Measurements from ENCODE around the gene CMTM4. TPM values are rescaled to one million over a fixed set of nuclear protein-coding genes. Genes with fewer than 3 reads are reported as not detected.
"Not testable (repeated sequence)": the region's sequence is repeated elsewhere in the genome, so short reads cannot be mapped to it uniquely, and the experiment has no call there.

Gene CMTM4
- total RNA-seq, 1 experiment from 2014 or later: 14.3 TPM

- in situ Hi-C loops (cut with HindIII; ENCODE audit: low pct_unique_long_range_greater_than_20kb, low sequenced_read_pairs): no loop called here
- peak; percentile 24 for DNase-seq (ENCODE audit: low read depth)
Measured at GRCh38 chr16:66682271-66682670, 14.3 kb downstream of the CMTM4 start.

GRCh38 chr16:66681676-66682075, 14.9 kb downstream of the CMTM4 start:
- in situ Hi-C loops (cut with HindIII; ENCODE audit: low pct_unique_long_range_greater_than_20kb, low sequenced_read_pairs): no loop called here
- no peak for DNase-seq (ENCODE audit: low read depth)

- in situ Hi-C loops (cut with HindIII; ENCODE audit: low pct_unique_long_range_greater_than_20kb, low sequenced_read_pairs): no loop called here
- no peak for DNase-seq (ENCODE audit: low read depth)
Measured at GRCh38 chr16:66678337-66678736, 18.2 kb downstream of the CMTM4 start.

- in situ Hi-C loops (cut with HindIII; ENCODE audit: low pct_unique_long_range_greater_than_20kb, low sequenced_read_pairs): no loop called here
- DNase-seq (ENCODE audit: low read depth): no peak
Measured at GRCh38 chr16:66677836-66678235, 18.7 kb downstream of the CMTM4 start.

GRCh38 chr16:66677179-66677578, 19.4 kb downstream of the CMTM4 start:
- in situ Hi-C loops (cut with HindIII; ENCODE audit: low pct_unique_long_range_greater_than_20kb, low sequenced_read_pairs): no loop called here
- DNase-seq (ENCODE audit: low read depth): no peak

GRCh38 chr16:66676599-66676998, 19.9 kb downstream of the CMTM4 start:
- in situ Hi-C loops (cut with HindIII; ENCODE audit: low pct_unique_long_range_greater_than_20kb, low sequenced_read_pairs): no loop called here
- DNase-seq (ENCODE audit: low read depth): no peak

- no peak for DNase-seq (ENCODE audit: low read depth)
- in situ Hi-C loops (cut with HindIII; ENCODE audit: low pct_unique_long_range_greater_than_20kb, low sequenced_read_pairs): no loop called here
Measured at GRCh38 chr16:66673691-66674090, 22.9 kb downstream of the CMTM4 start.

- in situ Hi-C loops (cut with HindIII; ENCODE audit: low pct_unique_long_range_greater_than_20kb, low sequenced_read_pairs): no loop called here
- no peak for DNase-seq (ENCODE audit: low read depth)
Measured at GRCh38 chr16:66670691-66671388, 25.7 kb downstream of the CMTM4 start.

- in situ Hi-C loops (cut with HindIII; ENCODE audit: low pct_unique_long_range_greater_than_20kb, low sequenced_read_pairs): no loop called here
- no peak for DNase-seq (ENCODE audit: low read depth)
Measured at GRCh38 chr16:66668777-66669444, 27.6 kb downstream of the CMTM4 start.

GRCh38 chr16:66667944-66668343, 28.6 kb downstream of the CMTM4 start:
- in situ Hi-C loops (cut with HindIII; ENCODE audit: low pct_unique_long_range_greater_than_20kb, low sequenced_read_pairs): no loop called here
- no peak for DNase-seq (ENCODE audit: low read depth)

- in situ Hi-C loops (cut with HindIII; ENCODE audit: low pct_unique_long_range_greater_than_20kb, low sequenced_read_pairs): no loop called here
- DNase-seq (ENCODE audit: low read depth): peak; percentile 30
Measured at GRCh38 chr16:66662445-66663194, 33.9 kb downstream of the CMTM4 start.

GRCh38 chr16:66661671-66662346, 34.7 kb downstream of the CMTM4 start:
- DNase-seq (ENCODE audit: low read depth): peak; percentile 78
- in situ Hi-C loops (cut with HindIII; ENCODE audit: low pct_unique_long_range_greater_than_20kb, low sequenced_read_pairs): not testable (repeated sequence)

- no peak for DNase-seq (ENCODE audit: low read depth)
- in situ Hi-C loops (cut with HindIII; ENCODE audit: low pct_unique_long_range_greater_than_20kb, low sequenced_read_pairs): no loop called here
Measured at GRCh38 chr16:66661210-66661560, 35.4 kb downstream of the CMTM4 start.

- peak; percentile 95 for DNase-seq (ENCODE audit: low read depth)
- in situ Hi-C loops (cut with HindIII; ENCODE audit: low pct_unique_long_range_greater_than_20kb, low sequenced_read_pairs): no loop called here
Measured at GRCh38 chr16:66660422-66661209, 35.9 kb downstream of the CMTM4 start.

GRCh38 chr16:66658860-66659190, 37.7 kb downstream of the CMTM4 start:
- no peak for DNase-seq (ENCODE audit: low read depth)
- in situ Hi-C loops (cut with HindIII; ENCODE audit: low pct_unique_long_range_greater_than_20kb, low sequenced_read_pairs): no loop called here

- DNase-seq (ENCODE audit: low read depth): no peak
- in situ Hi-C loops (cut with HindIII; ENCODE audit: low pct_unique_long_range_greater_than_20kb, low sequenced_read_pairs): no loop called here
Measured at GRCh38 chr16:66658143-66658859, 38.2 kb downstream of the CMTM4 start.

- in situ Hi-C loops (cut with HindIII; ENCODE audit: low pct_unique_long_range_greater_than_20kb, low sequenced_read_pairs): no loop called here
- DNase-seq (ENCODE audit: low read depth): peak; percentile 32
Measured at GRCh38 chr16:66656547-66656946, 40.0 kb downstream of the CMTM4 start.
